K562 treated with DMSO at 1 percent for 48 hours (cell line): ENCODE results near the gene LCN10. TPM values are rescaled to one million over a fixed set of nuclear protein-coding genes. Genes with fewer than 3 reads are reported as not detected.

ENCODE experiments used
- total RNA-seq: library from RNA; unstranded; fragments of 300-600 nt; gene quantifications from 2 replicates; pipeline ENCODE4 v1.2.3, GENCODE V29; 2022; ENCODE audit warnings: low replicate concordance; ENCODE audit errors: extremely low read depth

LCN10 gene
- not detected in 2 replicates for total RNA-seq

DNA sequence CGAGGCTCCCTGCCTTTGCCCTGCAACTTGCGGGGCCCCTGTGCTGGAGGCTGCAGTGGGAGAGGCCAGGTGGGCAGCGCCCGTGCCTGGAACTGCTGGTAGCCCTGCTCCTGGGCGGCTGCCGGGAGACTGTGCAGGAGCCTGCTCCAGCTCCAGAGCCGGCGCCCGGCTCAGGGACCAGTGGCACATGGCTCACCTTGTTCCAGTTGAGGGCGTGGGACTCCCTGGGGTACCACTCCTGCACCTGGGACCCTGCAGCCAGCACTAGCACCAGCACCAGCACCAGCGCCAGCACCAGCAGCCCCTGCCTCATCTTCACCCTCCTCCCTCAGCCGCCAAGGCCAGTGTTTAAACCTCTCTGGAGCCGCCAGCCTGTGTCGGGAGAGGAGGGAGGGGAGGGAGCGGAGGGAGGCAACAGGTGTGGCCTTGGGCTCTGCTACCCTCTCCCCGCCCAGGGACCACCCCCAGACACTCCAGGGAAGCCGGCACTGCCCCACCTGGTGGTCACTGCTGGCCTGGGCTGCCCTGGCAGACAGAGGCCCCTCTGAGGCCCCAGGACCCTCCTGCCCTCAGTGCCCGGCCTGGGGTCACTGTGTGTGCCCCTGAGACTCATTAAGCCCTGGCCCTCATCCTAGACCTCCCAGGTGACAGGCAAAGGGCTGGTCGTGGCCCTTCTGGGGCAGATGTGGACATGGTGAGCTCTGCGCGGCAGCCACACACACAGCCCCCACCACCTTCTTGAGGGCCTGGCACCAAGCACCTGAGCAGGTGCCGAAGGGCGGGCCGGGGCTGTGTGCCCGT, at the start of gene LCN10:
TSS of gene LCN10 (minus strand) at position 350 of the 801 bp plus-strand sequence. CDS start at position 313, 37 bp downstream.

GRCh38 chr9:136790640-136791515, 48.1 kb upstream of the LCN10 start, which contains the start of gene TMEM141:
TMEM141 (plus strand) TSS chr9:136791344; CDS start chr9:136791371, 27 bp downstream.

DNA sequence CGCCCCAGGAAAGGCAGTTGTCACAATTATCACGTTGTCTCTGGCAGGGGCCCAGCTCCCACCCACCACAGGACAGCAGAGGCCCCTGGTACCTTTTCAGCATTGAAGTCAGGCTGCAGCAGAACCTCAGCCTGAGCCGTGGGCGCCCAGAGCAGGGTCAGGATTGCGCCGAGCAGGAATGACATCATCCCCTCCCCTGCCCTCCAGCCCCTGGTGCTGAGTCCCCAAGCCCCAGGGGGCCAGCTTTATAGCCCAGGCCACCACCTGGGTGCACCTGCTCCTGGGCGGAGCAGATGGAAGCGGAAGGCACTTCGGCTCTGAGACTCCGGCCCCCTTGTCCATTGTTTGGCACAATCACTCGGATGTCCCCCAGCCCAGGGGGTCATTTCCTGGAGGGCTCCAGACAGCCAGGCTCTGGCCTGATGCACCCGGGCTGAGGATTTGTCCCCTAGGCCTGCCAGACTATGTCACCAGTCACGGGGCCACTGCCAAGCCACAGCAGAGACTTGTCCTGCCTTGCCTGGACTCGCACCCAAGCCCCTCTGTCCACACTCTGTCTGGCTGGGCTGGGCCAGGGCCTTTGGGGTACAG, 21.7 kb upstream of the LCN10 start, which contains the start of gene LCN15:
TSS of gene LCN15 (minus strand) at position 218 of the 591 bp plus-strand sequence. CDS start at position 188, 30 bp downstream.

DNA sequence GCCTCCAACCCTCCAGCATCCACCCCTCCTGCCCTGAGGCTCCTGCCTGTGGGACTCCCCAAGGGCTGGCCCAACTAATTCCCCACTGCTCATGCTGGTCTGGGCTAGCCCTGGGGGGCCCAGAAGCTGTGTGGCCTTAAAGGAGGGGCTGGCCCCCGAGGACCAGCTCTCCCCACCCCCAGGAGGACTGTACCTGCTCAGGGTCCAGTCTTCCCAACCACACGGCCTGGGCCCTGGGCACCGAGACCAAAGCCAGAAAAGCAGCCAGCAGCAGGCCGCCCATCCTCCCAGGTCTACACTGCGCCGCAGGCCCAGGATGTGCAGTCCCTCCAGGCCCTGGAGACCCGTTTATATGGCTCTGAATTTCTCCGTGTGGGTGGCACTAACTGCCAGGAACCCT, 5.5 kb upstream of the LCN10 start, which contains the start of gene LCN6:
TSS of gene LCN6 (minus strand) at position 325 of the 400 bp plus-strand sequence. CDS start at position 283, 42 bp downstream.

GRCh38 chr9:136711751-136712689, 30.7 kb downstream of the LCN10 start, which contains the start of gene DIPK1B:
DIPK1B (plus strand) TSS chr9:136712572; CDS start chr9:136712666, 94 bp downstream.

Other genes with a start within 250 kb of the LCN10 start
- gene NOTCH1, start 196.9 kb downstream of the LCN10 start, total RNA-seq: not detected in 2 replicates
- not detected in 2 replicates for gene EGFL7, start 80.0 kb downstream of the LCN10 start, total RNA-seq
- gene AGPAT2, start 55.5 kb downstream of the LCN10 start, total RNA-seq: not detected in 2 replicates
- gene DIPK1B, start 30.4 kb downstream of the LCN10 start, total RNA-seq: not detected in 2 replicates
- gene LCN6, start 5.6 kb upstream of the LCN10 start, total RNA-seq: not detected in 2 replicates
- not detected in 2 replicates for gene LCN8, start 15.3 kb upstream of the LCN10 start, total RNA-seq
- not detected in 2 replicates for gene LCN15, start 21.6 kb upstream of the LCN10 start, total RNA-seq
- gene TMEM141, start 48.4 kb upstream of the LCN10 start, total RNA-seq: not detected in 2 replicates
- gene CCDC183, start 53.4 kb upstream of the LCN10 start, total RNA-seq: not detected in 2 replicates
- gene RABL6, start 65.0 kb upstream of the LCN10 start, total RNA-seq: 184 TPM in 1 of 2 replicates, not detected in the other
- not detected in 2 replicates for gene AJM1, start 99.5 kb upstream of the LCN10 start, total RNA-seq
- not detected in 2 replicates for gene PHPT1, start 106.5 kb upstream of the LCN10 start, total RNA-seq
- gene MAMDC4, start 109.4 kb upstream of the LCN10 start, total RNA-seq: not detected in 2 replicates
- gene EDF1, start 123.4 kb upstream of the LCN10 start, total RNA-seq: not detected in 2 replicates
- not detected in 2 replicates for gene TRAF2, start 143.6 kb upstream of the LCN10 start, total RNA-seq
- gene FBXW5, start 201.8 kb upstream of the LCN10 start, total RNA-seq: not detected in 2 replicates
- gene C8G, start 202.3 kb upstream of the LCN10 start, total RNA-seq: not detected in 2 replicates
- gene LCN12, start 209.3 kb upstream of the LCN10 start, total RNA-seq: not detected in 2 replicates
- not detected in 2 replicates for gene PTGDS, start 234.6 kb upstream of the LCN10 start, total RNA-seq
- gene LCNL1, start 240.1 kb upstream of the LCN10 start, total RNA-seq: not detected in 2 replicates
- not detected in 2 replicates for gene PAXX, start 249.5 kb upstream of the LCN10 start, total RNA-seq